Upper lobe of left lung (tissue), 6 donors: ENCODE measurements around the gene RPL13A. TPM values are rescaled to one million over a fixed set of nuclear protein-coding genes. Genes with fewer than 3 reads are reported as not detected.
A peak's percentile ranks its signal among the peaks of the same experiment; 100 is the strongest.
"Not testable (repeated sequence)": the region's sequence is repeated elsewhere in the genome, so short reads cannot be mapped to it uniquely, and the experiment has no call there.

Experiments
- ATAC-seq, 2 donors: fragments of 200-7000 bp; cut with Tn5 transposase; one replicate each; pipeline ENCODE4 v1.9.1; 2022; ENCODE audit warnings: mild to moderate bottlenecking in 2 of 2, moderate library complexity in 2 of 2; ENCODE audit not compliant: low FRiP score in 2 of 2
- DNase-seq, 2 donors: peaks; one replicate each; pipeline ENCODE4 v3.0.0-alpha.2; 2019 to 2020
- H3K27ac ChIP-seq, 4 donors: fragments of 200-600 bp; sonication (generic); one replicate each; pipeline ENCODE4 v1.5.1; 2016 to 2019
- H3K27me3 ChIP-seq, 4 donors: fragments of 200-600 bp; sonication (generic); one replicate each; pipeline ENCODE4 v1.5.1; 2017 to 2019
- H3K36me3 ChIP-seq, 4 donors: fragments of 200-600 bp; sonication (generic); one replicate each; pipeline ENCODE4 v1.5.1; 2016 to 2019
- H3K4me1 ChIP-seq, 4 donors: fragments of 200-600 bp; sonication (generic); one replicate each; pipeline ENCODE4 v1.5.1; 2018 to 2019
- H3K4me3 ChIP-seq, 4 donors: fragments of 200-600 bp; sonication (generic); one replicate each; pipeline ENCODE4 v1.5.1; 2017 to 2019; ENCODE audit warnings: mild to moderate bottlenecking in 2 of 4, moderate library complexity in 1 of 4
- H3K9me3 ChIP-seq, 4 donors: fragments of 200-600 bp; sonication (generic); one replicate each; pipeline ENCODE4 v1.5.1; 2018 to 2019
- EP300 ChIP-seq, 4 donors: sonication (generic); formaldehyde crosslinking; IDR thresholded peaks; one replicate each; pipeline ENCODE4 v1.5.1; 2017; ENCODE audit warnings: antibody characterized with exemption in 4 of 4, control low read depth in 2 of 4
- POLR2A ChIP-seq, 4 donors: fragments of 450-650 bp; IDR thresholded peaks; one replicate each; pipeline ENCODE4 v1.5.1; 2016 to 2017; ENCODE audit warnings: antibody characterized with exemption in 4 of 4, mild to moderate bottlenecking in 2 of 4
- POLR2AphosphoS5 ChIP-seq, 2 donors: sonication (generic); formaldehyde crosslinking; IDR thresholded peaks; one replicate each; pipeline ENCODE4 v1.5.1; 2017; ENCODE audit warnings: antibody characterized with exemption in 2 of 2
- WGBS, 2 donors: methylation state at CpG; one replicate each; pipeline ENCODE4 v1.1.5; 2017 to 2018; 5-methylcytosine and 5-hydroxymethylcytosine counted together
- total RNA-seq, 6 donors: library from RNA; depleted of rRNA in 4 of 6; stranded (reverse); fragments of >200 nt in 4 of 6; gene quantifications; one replicate each; pipeline versions ENCODE4 v1.1.0 to v1.2.1, GENCODE V29; 2016 to 2021
- TF ChIP-seq, protein P1 (sequence below), 6 experiments: fragments of 450-650 bp in 4 of 6; fragments of 200-600 bp in 2 of 6; sonication (generic) in 2 of 6; IDR thresholded peaks; one replicate each; pipeline ENCODE4 v1.5.1; 2016 to 2019; ENCODE audit warnings: antibody characterized with exemption in 6 of 6
- donor health status: DM: no; HTN: no; CAD: no; lungs with moderate emphysema.
- donor health status: DM: no; HTN: yes; CAD: no; lungs with severe emphysema.

Gene RPL13A
- total RNA-seq, 6 donors from 2014 or later: 974 to 2,595 (median 1,696) TPM

DNA sequence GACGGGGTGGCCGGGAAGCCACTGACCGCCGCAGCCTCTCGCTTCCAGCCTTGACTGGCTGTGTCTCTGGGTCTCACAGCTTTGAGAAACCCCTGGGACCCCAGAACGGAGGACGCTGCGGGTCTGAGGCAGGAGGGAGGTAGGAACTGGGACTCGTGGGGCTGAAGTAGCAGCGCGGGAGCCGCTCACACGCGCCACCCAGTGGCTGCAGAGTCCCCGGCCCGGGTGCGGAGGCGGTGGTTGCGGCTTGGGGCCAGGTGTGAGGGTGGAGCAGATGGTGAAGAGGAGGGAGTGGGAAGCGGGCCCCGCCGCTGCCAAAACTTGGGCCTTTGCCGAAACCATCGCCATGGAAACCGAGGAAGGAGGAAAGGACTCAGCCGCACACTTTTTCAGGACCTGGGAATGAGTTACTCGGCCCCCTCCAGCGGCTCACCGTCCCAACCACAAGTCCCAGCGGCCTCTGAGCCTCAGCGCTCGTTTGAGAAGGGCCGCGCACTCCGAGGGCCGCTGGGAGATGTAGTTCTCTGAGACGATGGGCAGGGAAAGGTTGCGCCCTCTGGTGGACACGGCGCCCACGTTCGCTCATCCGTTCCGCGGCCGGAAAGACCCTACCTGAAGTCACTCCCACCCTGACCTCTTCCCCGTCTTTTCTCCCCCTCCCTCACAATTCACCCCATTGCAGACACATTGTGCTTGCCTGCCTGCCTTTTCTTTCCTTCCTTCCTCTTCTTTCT is 43.9 kb upstream of the RPL13A start:
- Histone ChIP-seq H3K4me3 (peak overlapping the region; percentile 57 to 67 (median 59)), H3K36me3 (peaks cover 0 to 20% (median 10%) of the 10 kb centered on the region in 4 donors)
- 0 to 1% methylated on average over 25 to 47 of the region's 47 CpGs for WGBS, 2 donors

DNA sequence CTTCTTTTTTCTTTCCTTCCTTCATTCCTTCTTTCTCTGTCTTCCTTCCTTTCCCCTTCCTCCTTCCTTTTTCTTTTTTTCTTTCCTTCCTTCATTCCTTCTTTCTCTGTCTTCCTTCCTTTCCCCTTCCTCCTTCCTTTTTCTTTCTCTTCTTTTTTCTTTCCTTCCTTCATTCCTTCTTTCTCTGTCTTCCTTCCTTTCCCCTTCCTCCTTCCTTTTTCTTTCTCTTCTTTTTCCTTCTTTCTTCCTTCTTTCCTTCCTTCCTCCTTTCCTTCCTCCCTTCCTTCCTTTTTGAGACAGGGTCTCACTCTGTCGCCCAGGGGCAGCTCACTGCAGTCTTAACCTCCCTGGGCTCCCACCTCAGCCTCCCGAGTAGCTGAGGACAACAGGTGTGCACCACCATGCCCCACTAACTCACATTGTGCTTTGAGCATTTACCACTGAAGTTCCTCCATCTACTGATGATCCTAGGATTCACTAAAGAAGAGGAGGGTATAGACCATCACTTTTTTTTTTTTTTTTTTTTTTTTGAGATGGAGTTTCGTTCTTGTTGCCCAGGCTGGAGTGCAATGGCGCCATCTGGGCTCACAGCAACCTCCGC is 43.2 kb upstream of the RPL13A start:
- not testable (repeated sequence) for DNase-seq, H3K9me3 ChIP-seq, H3K4me3 ChIP-seq, ATAC-seq
- peaks cover 0 to 25% (median 8%) of the 10 kb centered on the region in 4 donors for H3K27me3 ChIP-seq
- H3K27ac ChIP-seq: peak overlapping the region in 1 of 4 donors; percentile 79
- H3K4me1 ChIP-seq: peaks cover 8 to 35% (median 16%) of the 10 kb centered on the region in 4 donors
- H3K36me3 ChIP-seq: peaks cover 0 to 27% (median 14%) of the 10 kb centered on the region in 4 donors
- 72 to 79% methylated on average over 5 of the region's 5 CpGs for WGBS, 2 donors

More for the DNA sequence above, 43.9 kb upstream of the RPL13A start:
- ATAC-seq (peak; percentile 91 to 96), DNase-seq (peak; percentile 96 to 98)
- H3K4me1 ChIP-seq: peaks cover 8 to 35% (median 16%) of the 10 kb centered on the region in 4 donors
- no peak for TF ChIP-seq POLR2A (IDR thresholded peaks at IDR 0.05)
- peak in 1 of 2 donors; percentile 48 for TF ChIP-seq POLR2AphosphoS5 (IDR thresholded peaks at IDR 0.05)
- TF ChIP-seq, protein P1, sequence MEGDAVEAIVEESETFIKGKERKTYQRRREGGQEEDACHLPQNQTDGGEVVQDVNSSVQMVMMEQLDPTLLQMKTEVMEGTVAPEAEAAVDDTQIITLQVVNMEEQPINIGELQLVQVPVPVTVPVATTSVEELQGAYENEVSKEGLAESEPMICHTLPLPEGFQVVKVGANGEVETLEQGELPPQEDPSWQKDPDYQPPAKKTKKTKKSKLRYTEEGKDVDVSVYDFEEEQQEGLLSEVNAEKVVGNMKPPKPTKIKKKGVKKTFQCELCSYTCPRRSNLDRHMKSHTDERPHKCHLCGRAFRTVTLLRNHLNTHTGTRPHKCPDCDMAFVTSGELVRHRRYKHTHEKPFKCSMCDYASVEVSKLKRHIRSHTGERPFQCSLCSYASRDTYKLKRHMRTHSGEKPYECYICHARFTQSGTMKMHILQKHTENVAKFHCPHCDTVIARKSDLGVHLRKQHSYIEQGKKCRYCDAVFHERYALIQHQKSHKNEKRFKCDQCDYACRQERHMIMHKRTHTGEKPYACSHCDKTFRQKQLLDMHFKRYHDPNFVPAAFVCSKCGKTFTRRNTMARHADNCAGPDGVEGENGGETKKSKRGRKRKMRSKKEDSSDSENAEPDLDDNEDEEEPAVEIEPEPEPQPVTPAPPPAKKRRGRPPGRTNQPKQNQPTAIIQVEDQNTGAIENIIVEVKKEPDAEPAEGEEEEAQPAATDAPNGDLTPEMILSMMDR (IDR thresholded peaks at IDR 0.05): peak; percentile 82 to 96 (median 93)
- TF ChIP-seq EP300 (IDR thresholded peaks at IDR 0.05): no peak
- H3K27me3 ChIP-seq: peaks cover 0 to 26% (median 11%) of the 10 kb centered on the region in 4 donors
- no peaks in the 10 kb centered on the region for H3K9me3 ChIP-seq
- H3K27ac ChIP-seq: peak overlapping the region; percentile 31 to 79 (median 61)

DNA sequence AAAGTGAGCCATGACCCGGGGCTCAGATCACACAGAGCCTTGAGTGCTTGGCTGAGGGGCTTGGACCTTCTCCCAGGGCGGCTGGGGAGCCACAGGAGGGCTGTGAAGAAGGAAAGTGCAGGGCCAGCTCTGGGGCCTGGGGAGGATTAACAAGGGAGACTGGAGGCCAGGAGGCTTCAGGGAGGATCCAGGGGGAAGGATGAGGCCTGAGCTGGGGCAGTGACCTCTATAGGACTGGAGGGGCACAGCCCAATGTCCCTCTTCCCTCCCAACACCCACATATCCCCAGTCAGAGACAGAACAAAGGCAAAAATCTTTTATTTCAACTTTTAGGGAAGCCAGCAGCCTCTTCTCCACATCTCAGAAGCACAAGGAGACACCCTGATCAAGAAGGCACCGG is 41.4 kb upstream of the RPL13A start:
- Histone ChIP-seq H3K36me3 (peaks cover 0 to 33% (median 15%) of the 10 kb centered on the region in 4 donors), H3K9me3 (no peaks in the 10 kb centered on the region), H3K4me1 (peaks cover 16 to 44% (median 19%) of the 10 kb centered on the region in 4 donors), H3K27me3 (peaks cover 0 to 11% (median 4%) of the 10 kb centered on the region in 4 donors), H3K4me3 (no peak overlapping the region), H3K27ac (no peak overlapping the region)
- no peak for DNase-seq
- TF ChIP-seq POLR2AphosphoS5 (IDR thresholded peaks at IDR 0.05) (no peak), POLR2A (IDR thresholded peaks at IDR 0.05) (no peak), EP300 (IDR thresholded peaks at IDR 0.05) (no peak)
- TF ChIP-seq, protein P1 (IDR thresholded peaks at IDR 0.05): no peak
- no peak for ATAC-seq
- WGBS, 2 donors: 82 to 87% methylated on average over 3 of the region's 3 CpGs

DNA sequence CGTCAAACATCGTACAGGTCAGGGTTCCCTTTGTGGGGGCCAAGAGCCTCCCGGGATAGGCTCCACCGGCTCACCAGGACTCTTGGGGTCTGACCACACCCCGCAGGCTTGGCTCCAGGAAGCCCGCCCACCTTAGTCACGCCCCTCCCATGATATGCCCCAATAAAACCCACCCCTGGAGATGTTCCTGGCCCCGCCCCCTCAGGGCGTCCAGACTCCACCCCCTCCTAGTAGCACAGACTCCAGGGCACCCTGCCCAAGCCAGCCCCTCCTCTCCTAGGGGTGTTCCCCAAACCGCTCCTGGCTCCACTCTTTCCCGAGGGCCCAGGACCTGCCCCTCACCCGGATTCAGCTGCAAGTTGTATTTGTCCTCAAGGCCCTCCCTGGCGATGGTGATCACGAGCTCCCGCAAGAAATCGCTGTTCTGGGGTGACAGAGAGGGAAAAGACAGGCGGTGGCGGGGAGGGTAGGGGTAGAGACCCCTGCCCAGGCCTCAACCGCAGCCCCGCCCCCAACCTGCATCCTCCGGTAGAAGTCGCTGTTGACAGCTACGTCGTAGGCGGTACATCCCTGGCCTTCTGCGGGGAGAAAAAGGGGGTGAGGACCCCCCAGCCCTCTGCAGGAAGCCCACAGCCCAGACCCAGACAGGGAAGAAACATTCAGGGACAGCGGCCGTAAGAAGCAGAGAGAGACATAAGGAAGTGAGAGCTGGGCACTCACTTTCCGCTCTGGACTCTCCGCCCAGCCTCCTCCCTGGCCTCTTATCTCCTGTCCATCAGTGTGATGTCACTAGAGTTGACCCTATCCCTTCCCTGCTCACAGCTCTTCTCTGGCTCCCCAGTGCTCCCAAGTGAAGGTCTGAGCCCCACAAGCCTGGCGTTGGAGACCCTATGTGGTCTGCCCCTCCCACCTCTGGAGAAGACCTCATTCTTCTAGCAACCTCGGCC is 39.6 kb upstream of the RPL13A start:
- WGBS, 2 donors: 81 to 83% methylated on average over 26 to 27 of the region's 32 CpGs
- H3K9me3 ChIP-seq: no peaks in the 10 kb centered on the region
- peaks cover 9 to 39% (median 15%) of the 10 kb centered on the region in 4 donors for H3K4me1 ChIP-seq
- no peaks in the 10 kb centered on the region for H3K27me3 ChIP-seq
- H3K27ac ChIP-seq: no peak overlapping the region
- ATAC-seq: no peak
- no peak for TF ChIP-seq POLR2AphosphoS5 (IDR thresholded peaks at IDR 0.05)
- TF ChIP-seq, protein P1 (IDR thresholded peaks at IDR 0.05): no peak
- TF ChIP-seq EP300 (IDR thresholded peaks at IDR 0.05): no peak
- TF ChIP-seq POLR2A (IDR thresholded peaks at IDR 0.05): no peak
- H3K36me3 ChIP-seq: peaks cover 0 to 33% (median 15%) of the 10 kb centered on the region in 4 donors
- H3K4me3 ChIP-seq: no peak overlapping the region
- DNase-seq: no peak
